ENCODE data around the gene MAP3K20. TPM values are rescaled to one million over a fixed set of nuclear protein-coding genes. Genes with fewer than 3 reads are reported as not detected.

MAP3K20 gene
- total RNA-seq, 6 donors from 2014 or later, result 16.3 to 41.7 (median 34.7) TPM

- no peak overlapping the region for H3K4me3 ChIP-seq
- TF ChIP-seq CTCF (IDR thresholded peaks at IDR 0.05), result no peak
- no peak for TF ChIP-seq POLR2A (IDR thresholded peaks at IDR 0.05)
- TF ChIP-seq POLR2AphosphoS5 (IDR thresholded peaks at IDR 0.05), result no peak
- no peak for TF ChIP-seq EP300 (IDR thresholded peaks at IDR 0.05)
- no peaks in the 10 kb centered on the region for H3K27me3 ChIP-seq
- no peaks in the 10 kb centered on the region for H3K9me3 ChIP-seq
- WGBS, 2 donors, result 71 to 72% methylated on average over 4 of the region's 4 CpGs
- no peaks in the 10 kb centered on the region for H3K4me1 ChIP-seq
- DNase-seq (no peak), ATAC-seq (ENCODE audit: low FRiP score in 2 of 2) (no peak)
- no peak overlapping the region for H3K27ac ChIP-seq
- peaks cover 0 to 50% (median 7%) of the 10 kb centered on the region in 4 donors for H3K36me3 ChIP-seq
Observed at GRCh38 chr2:173238385-173238784, 162.7 kb downstream of the MAP3K20 start.

GRCh38 chr2:173238831-173239230 is 163.2 kb downstream of the MAP3K20 start:
- peaks cover 0 to 46% (median 4%) of the 10 kb centered on the region in 4 donors for H3K36me3 ChIP-seq

GRCh38 chr2:173239644-173240043 is 164.0 kb downstream of the MAP3K20 start:
- DNase-seq, result no peak
- Histone ChIP-seq H3K27ac (no peak overlapping the region), H3K27me3 (no peaks in the 10 kb centered on the region), H3K9me3 (no peaks in the 10 kb centered on the region), H3K36me3 (peaks cover 0 to 40% (median under 1%) of the 10 kb centered on the region in 4 donors), H3K4me3 (no peak overlapping the region), H3K4me1 (no peaks in the 10 kb centered on the region)
- 67 to 92% methylated on average over 2 of the region's 2 CpGs for WGBS, 2 donors
- no peak for TF ChIP-seq EP300 (IDR thresholded peaks at IDR 0.05)
- no peak for TF ChIP-seq CTCF (IDR thresholded peaks at IDR 0.05)
- TF ChIP-seq POLR2A (IDR thresholded peaks at IDR 0.05), result no peak
- no peak for TF ChIP-seq POLR2AphosphoS5 (IDR thresholded peaks at IDR 0.05)
- ATAC-seq (ENCODE audit: low FRiP score in 2 of 2), result no peak

More at GRCh38 chr2:173238831-173239230, 163.2 kb downstream of the MAP3K20 start:
- no peaks in the 10 kb centered on the region for H3K9me3 ChIP-seq
- H3K4me3 ChIP-seq, result no peak overlapping the region
- ATAC-seq (ENCODE audit: low FRiP score in 2 of 2), result no peak
- no peaks in the 10 kb centered on the region for H3K4me1 ChIP-seq
- DNase-seq, result no peak
- H3K27me3 ChIP-seq, result no peaks in the 10 kb centered on the region
- no peak overlapping the region for H3K27ac ChIP-seq
- TF ChIP-seq POLR2AphosphoS5 (IDR thresholded peaks at IDR 0.05) (no peak), EP300 (IDR thresholded peaks at IDR 0.05) (no peak), POLR2A (IDR thresholded peaks at IDR 0.05) (no peak), CTCF (IDR thresholded peaks at IDR 0.05) (no peak)
- WGBS, 2 donors, result 85 to 88% methylated on average over 3 of the region's 3 CpGs

GRCh38 chr2:173240083-173240482 is 164.4 kb downstream of the MAP3K20 start:
- Histone ChIP-seq H3K4me3 (no peak overlapping the region), H3K36me3 (peaks cover 0 to 40% (median 0%) of the 10 kb centered on the region in 4 donors), H3K27me3 (no peaks in the 10 kb centered on the region), H3K9me3 (no peaks in the 10 kb centered on the region), H3K27ac (no peak overlapping the region), H3K4me1 (no peaks in the 10 kb centered on the region)
- no peak for ATAC-seq (ENCODE audit: low FRiP score in 2 of 2)
- TF ChIP-seq POLR2AphosphoS5 (IDR thresholded peaks at IDR 0.05) (no peak), POLR2A (IDR thresholded peaks at IDR 0.05) (no peak), EP300 (IDR thresholded peaks at IDR 0.05) (no peak), CTCF (IDR thresholded peaks at IDR 0.05) (no peak)
- no peak for DNase-seq
- WGBS, 2 donors, result 73 to 91% methylated on average over 2 of the region's 2 CpGs

- 94 to 100% methylated on average over 1 of the region's 1 CpG for WGBS, 2 donors
- ATAC-seq (ENCODE audit: low FRiP score in 2 of 2) (no peak), DNase-seq (no peak)
Observed at GRCh38 chr2:173241643-173242042, 166.0 kb downstream of the MAP3K20 start.

More at GRCh38 chr2:173241643-173242042, 166.0 kb downstream of the MAP3K20 start:
- H3K9me3 ChIP-seq, result no peaks in the 10 kb centered on the region
- no peak for TF ChIP-seq EP300 (IDR thresholded peaks at IDR 0.05)
- TF ChIP-seq POLR2A (IDR thresholded peaks at IDR 0.05), result no peak
- no peak for TF ChIP-seq CTCF (IDR thresholded peaks at IDR 0.05)
- no peak for TF ChIP-seq POLR2AphosphoS5 (IDR thresholded peaks at IDR 0.05)
- H3K4me1 ChIP-seq, result no peaks in the 10 kb centered on the region
- no peaks in the 10 kb centered on the region for H3K27me3 ChIP-seq
- H3K4me3 ChIP-seq, result no peak overlapping the region
- H3K27ac ChIP-seq, result no peak overlapping the region
- peaks cover 0 to 40% (median 0%) of the 10 kb centered on the region in 4 donors for H3K36me3 ChIP-seq
